Fibroblast of pulmonary artery (primary cell): ENCODE data around the gene PAOX.

Experiments
- DNase-seq: peaks from one replicate; pipeline ENCODE4 v3.0.0-alpha.2; 2010; ENCODE audit warnings: low read depth
- H3K4me3 ChIP-seq: replicated peaks from 2 replicates; pipeline ENCODE4 v1.5.1; 2011; ENCODE audit warnings: low read depth, mild to moderate bottlenecking, control low read depth, low read length, moderate library complexity
- TF ChIP-seq, protein P1 (sequence below): IDR thresholded peaks from 2 replicates; pipeline ENCODE4 v1.5.1; 2011; ENCODE audit warnings: mild to moderate bottlenecking, control low read depth, low read length, inconsistent platforms; ENCODE audit errors: missing control alignments

The PAOX gene

DNA sequence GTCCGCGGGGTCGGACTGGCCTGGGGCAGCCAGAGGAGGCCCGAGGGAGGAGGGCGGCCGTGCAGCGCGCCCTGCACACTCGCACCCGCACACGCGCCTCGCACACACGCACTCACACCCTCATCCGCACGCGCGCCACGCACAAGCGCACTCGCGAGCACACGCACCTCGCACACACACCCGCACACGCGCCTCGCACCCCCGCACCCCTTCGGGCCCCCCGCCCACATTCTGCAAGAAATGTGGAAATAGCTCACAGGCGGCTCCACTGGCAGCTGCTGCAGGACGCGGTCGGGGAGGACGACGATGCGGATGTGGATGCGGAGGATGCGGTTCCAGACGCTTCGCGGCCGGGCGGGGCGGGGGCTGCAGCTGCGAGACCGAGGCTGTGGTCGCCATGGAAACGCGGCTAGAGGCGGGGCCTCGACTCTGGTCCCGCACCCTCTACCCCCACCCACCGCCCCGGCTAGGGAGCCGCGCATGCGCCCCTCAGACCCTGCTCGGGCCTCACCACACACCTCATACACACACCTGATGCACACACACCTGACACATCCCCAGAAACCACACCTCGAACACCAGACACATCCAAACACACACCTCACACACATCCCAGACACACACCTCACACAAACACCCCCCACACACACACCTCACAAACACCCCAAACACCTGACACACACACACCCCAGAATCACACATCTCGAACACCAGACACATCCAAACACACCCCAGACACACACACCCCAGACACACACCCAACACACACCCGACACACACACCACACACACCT, 42.3 kb upstream of the PAOX start, which contains the start of gene CALY:
TSS of gene CALY (minus strand) at position 320 of the 793 bp plus-strand sequence. CDS start 7,907 bp downstream, outside the sequence.
- TF ChIP-seq, protein P1, sequence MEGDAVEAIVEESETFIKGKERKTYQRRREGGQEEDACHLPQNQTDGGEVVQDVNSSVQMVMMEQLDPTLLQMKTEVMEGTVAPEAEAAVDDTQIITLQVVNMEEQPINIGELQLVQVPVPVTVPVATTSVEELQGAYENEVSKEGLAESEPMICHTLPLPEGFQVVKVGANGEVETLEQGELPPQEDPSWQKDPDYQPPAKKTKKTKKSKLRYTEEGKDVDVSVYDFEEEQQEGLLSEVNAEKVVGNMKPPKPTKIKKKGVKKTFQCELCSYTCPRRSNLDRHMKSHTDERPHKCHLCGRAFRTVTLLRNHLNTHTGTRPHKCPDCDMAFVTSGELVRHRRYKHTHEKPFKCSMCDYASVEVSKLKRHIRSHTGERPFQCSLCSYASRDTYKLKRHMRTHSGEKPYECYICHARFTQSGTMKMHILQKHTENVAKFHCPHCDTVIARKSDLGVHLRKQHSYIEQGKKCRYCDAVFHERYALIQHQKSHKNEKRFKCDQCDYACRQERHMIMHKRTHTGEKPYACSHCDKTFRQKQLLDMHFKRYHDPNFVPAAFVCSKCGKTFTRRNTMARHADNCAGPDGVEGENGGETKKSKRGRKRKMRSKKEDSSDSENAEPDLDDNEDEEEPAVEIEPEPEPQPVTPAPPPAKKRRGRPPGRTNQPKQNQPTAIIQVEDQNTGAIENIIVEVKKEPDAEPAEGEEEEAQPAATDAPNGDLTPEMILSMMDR = no peak
- H3K4me3 ChIP-seq = no peak within 1 kb of the TSS
- DNase-seq = no peak

DNA sequence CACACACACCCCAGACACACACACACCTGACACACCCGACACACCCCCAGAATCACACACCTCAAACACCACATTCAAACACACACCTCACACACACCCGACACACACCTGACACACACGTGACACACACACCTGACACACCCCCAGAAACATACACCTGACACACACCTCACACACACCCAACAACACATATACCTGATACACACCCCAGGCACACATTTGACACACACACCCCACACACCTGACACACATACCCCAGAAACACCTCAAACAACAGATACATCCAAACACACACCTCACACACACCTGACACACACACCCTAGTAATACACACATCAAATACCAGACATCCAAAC, 41.7 kb upstream of the PAOX start:
- no peak for DNase-seq
- H3K4me3 ChIP-seq = no peak overlapping the region
- TF ChIP-seq, protein P1 = no peak

DNA sequence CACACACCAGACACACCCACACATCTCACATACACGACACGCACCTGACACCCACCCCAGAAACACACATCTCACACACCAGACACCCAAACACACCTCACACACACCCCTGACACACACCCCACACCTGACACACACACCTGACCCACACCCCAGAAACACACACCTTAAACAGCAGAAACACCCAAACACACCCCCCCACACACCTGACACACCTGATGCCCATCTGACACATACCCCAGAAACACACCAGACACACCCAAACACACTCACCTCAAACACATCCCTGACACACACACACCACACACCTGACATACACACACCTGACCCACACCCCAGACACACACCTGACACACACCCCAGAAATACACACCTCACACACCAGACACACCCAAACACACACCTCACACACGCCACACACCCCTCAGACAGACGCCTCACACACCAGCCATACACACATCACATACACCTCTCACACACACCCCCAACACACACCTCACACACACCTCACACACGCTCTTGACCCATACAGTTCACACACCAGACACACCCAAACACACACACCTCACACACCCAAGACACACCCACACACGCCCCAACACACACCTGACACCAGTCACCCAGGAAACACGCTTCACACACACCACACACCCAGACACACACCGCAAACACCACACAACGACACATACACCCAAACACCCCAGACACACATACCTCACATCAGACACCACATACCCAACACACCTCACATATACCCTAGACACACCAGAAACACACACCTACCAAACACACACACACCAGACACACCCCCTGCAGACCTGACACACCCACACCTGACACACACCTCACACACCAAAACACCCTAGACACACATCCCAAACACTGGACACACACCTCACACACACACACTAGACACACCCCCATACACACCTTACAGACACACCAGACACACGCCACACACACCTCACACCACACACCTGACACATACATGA, 40.7 kb upstream of the PAOX start:
- no peak overlapping the region for H3K4me3 ChIP-seq
- DNase-seq = no peak
- TF ChIP-seq, protein P1 = no peak

DNA sequence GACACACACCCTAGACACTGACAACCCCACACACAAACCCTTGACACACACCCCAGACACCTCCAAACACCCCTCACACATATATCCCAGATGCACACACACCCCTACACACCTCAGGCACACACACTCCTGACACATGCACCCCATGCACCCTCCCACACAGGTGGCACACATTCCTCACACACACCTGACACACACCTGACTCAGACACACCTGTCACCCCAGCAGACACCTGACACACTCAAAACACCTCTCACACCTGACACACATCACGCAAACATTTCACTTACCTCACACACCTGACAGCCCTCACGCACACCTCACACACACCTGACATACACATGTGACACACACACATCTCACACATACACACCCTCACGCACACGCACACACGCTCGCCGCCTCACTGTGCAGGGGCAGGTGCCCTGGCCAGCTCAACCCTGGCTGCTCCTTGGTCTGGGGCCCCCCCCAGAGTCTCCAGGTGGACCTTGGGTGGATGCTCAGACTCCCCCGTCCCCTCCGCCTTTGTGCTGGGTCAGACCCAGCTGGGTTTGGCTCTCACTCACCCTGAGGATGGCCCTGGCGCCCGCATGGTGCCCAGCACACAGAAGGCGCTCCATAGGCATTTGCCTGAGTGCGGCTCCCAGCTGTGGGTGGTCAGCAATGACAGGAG, 39.2 kb upstream of the PAOX start:
- DNase-seq = no peak
- TF ChIP-seq, protein P1 = no peak
- no peak overlapping the region for H3K4me3 ChIP-seq

DNA sequence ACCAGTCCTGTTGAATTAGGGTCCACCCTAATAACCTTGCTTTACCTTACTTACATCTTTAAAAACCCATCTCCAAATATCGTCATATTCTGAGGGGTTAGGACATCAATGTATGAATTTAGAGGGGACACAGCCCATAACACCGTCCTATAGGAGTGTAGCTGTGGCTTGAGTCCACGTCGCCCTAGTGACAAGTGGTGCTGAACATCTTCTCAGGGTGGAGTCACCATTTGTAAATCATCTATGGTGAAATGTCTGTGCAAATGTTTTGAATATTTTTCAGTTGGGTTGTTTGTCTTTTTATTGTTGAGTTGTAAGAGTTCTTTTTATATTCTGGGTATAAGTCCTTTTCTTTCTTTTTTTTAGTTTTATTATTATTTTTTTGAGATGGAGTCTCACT, 37.1 kb upstream of the PAOX start:
- TF ChIP-seq, protein P1 = no peak
- DNase-seq = no peak
- no peak overlapping the region for H3K4me3 ChIP-seq

DNA sequence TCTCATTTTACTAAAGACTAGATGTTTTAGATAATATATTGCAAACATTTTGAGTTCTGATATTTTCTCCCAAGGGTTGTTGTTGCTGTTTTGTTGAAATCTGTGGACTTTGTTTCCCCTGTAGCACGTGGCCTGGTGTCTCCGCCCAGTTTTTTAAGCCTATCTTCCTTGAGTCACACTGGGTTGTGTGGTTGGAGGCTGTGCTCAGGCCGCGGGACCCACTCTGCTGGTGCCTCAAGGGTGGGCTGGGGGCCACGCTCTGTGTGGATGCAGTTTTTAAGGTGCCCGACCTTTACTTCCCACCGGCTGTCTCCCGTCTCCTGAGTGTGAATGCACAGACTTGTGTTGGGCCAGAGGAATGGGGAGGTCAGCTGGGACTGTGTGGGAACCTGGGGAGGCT, 36.1 kb upstream of the PAOX start:
- TF ChIP-seq, protein P1 = no peak
- H3K4me3 ChIP-seq = no peak overlapping the region
- no peak for DNase-seq
